ENCODE measurements around the gene COQ4.
"Not testable (repeated sequence)": the region's sequence is repeated elsewhere in the genome, so short reads cannot be mapped to it uniquely, and the experiment has no call there.

Gene COQ4

GRCh38 chr9:128335914-128336313 is 13.3 kb downstream of the COQ4 start:
- Histone ChIP-seq H3K27ac (no peak overlapping the region), H3K4me3 (no peak overlapping the region)
- DNase-seq (ENCODE audit: low spot score) = no peak
- no peak for TF ChIP-seq CTCF (IDR thresholded peaks at IDR 0.05)

DNA sequence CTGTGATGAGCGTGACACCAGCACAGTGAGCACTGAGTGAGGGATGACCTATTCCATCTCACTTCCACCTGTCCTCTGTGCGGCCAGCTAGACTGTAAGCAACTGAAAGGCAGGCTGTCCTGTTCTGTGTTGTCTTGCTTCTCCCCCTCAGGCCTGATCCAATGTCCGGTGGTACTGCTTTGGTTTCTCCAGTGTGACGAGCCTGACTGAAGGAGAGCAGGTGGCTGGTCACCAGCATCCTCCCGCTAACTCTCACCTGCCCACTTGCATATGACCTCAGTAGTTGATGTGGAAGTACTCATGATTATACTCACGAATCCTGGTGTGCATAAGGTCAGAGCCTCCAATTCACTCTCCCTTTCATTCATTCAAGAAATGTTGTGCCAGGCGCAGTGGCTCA is 15.3 kb downstream of the COQ4 start:
- Histone ChIP-seq H3K4me3 (no peak overlapping the region), H3K27ac (no peak overlapping the region)
- TF ChIP-seq CTCF (IDR thresholded peaks at IDR 0.05) = no peak
- no peak for DNase-seq (ENCODE audit: low spot score)

DNA sequence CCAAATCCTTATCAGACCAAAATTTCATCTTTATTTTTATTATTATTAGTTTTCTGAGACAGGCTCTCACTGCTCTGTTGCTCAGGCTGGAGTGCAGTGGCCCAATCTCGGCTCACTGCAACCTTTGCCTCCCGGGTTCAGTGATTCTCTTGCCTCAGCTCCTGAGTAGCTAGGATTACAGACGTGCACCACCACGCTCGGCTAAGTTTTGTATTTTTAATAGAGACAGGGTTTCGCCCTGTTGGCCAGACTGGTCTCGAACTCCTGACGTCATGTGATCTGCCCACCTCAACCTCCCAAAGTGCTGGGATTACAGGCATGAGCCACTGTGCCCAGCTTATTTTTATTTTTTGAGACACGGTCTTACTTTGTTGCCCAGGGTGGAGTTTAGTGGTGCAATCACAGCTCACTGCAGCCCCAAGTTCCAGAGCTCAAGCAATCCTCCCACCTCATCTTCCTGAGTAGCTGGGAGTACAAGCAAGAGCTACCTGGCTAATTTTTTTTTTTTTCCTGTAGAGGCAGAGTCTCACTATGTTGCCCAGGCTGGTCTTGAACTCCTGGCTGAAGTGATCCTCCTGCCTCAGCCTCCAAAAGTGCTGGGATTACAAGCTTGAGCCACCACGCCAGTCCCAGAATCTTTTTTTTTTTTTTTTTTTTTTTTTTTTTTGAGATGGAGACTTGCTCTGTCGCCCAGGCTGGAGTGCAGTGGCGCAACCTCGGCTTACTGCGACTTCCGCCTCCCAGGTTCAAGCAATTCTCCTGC is 16.4 kb downstream of the COQ4 start:
- not testable (repeated sequence) for H3K4me3 ChIP-seq; DNase-seq (ENCODE audit: low spot score); H3K27ac ChIP-seq

GRCh38 chr9:128339761-128340690 is 17.4 kb downstream of the COQ4 start, which contains the start of gene SLC27A4:
Gene SLC27A4, plus strand, starts transcription at chr9:128340527. Its CDS starts 2,606 bp downstream, at chr9:128343133.
- no peak for TF ChIP-seq CTCF (IDR thresholded peaks at IDR 0.05)

DNA sequence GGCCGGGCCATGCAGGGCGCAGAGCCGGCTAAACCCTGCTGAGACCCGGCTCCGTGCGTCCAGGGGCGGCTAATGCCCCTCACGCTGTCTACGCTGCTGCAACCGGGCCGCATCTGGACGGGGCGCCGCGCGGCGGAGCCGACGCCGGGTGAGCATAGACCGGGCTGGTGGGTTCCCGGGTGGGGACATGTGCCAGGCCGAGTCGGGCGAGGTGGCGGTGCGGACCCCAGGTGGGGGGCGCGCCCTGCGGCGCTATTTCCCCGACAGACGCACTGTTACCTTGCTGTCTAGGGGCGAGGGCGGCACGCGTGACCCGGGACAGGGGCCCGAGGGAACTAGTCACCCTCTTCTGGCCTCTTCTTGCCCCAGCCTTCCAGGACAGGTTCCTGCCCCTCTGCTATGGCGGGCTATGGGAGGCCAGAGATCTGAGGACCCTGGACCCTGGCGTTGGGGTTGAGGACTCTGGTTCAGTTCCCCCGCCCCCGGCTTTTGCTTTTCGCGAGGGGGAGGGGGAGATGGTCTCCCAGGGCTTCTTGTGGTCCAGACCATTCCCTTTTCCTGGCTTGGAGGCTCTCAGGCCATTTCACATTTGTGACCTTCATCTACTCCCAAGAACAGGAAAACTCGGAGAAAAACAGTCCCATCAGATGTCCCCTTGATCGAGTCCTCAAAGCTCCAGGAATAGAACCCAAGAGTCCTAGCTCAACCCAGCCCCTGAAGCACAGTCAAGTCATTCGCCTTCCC is 18.2 kb downstream of the COQ4 start:
- H3K27ac ChIP-seq = peak overlapping the region in 1 of 2 donors; percentile 92
- no peak for TF ChIP-seq CTCF (IDR thresholded peaks at IDR 0.05)
- DNase-seq (ENCODE audit: low spot score) = no peak

More at GRCh38 chr9:128339761-128340690, 17.4 kb downstream of the COQ4 start, which contains the start of gene SLC27A4:
- peak within 1 kb of the TSS; percentile 96 for H3K4me3 ChIP-seq
- no peak for DNase-seq (ENCODE audit: low spot score)
- peak within 1 kb of the TSS; percentile 62 to 92 for H3K27ac ChIP-seq

DNA sequence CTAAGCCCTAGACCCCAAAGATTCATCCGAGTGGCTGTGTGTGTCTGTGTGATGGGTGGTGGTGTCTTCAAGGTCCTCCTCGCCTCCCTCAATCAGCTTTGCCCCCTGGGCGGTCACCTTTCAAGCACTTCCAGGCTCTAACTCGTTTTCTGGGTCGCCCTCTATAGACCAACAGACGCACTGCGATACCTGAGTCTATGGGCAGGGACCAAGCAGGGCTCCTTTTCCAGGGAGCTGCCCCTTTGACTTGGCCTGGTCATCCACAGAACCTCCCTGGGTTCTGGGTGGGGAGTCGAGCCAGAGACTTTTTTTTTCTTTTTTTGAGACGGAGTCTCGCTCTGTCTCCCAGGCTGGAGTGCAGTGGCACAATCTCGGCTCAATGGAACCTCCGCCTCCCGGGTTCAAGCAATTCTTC is 18.8 kb downstream of the COQ4 start:
- no peak overlapping the region for H3K27ac ChIP-seq
- H3K4me3 ChIP-seq = peak overlapping the region; percentile 96
- no peak for DNase-seq (ENCODE audit: low spot score)
- TF ChIP-seq CTCF (IDR thresholded peaks at IDR 0.05) = no peak

More for the DNA sequence above, 18.2 kb downstream of the COQ4 start:
- H3K4me3 ChIP-seq = peak overlapping the region; percentile 96
